GM19193 (cell line): Measurements from ENCODE around the gene EVA1B.
A peak's percentile ranks its signal among the peaks of the same experiment; 100 is the strongest.

Source experiments
- POLR2A ChIP-seq: IDR thresholded peaks from 4 replicates; pipeline ENCODE4 v1.6.1; 2011; ENCODE audit not compliant: insufficient read depth, insufficient read length; ENCODE audit errors: extremely low read depth

Gene EVA1B

GRCh38 chr1:36306902-36307456 is 16.5 kb downstream of the EVA1B start:
- TF ChIP-seq POLR2A = peak; percentile 91

GRCh38 chr1:36306210-36306901 is 17.1 kb downstream of the EVA1B start, which contains the start of gene SH3D21:
SH3D21 (plus strand) TSS chr1:36306368; CDS start chr1:36306421, 53 bp downstream.
- no peak for TF ChIP-seq POLR2A

- no peak for TF ChIP-seq POLR2A
These were observed 17.6 kb downstream of the EVA1B start for GRCh38 chr1:36305915-36306209.

GRCh38 chr1:36304970-36305914 is 18.2 kb downstream of the EVA1B start:
- no peak for TF ChIP-seq POLR2A

GRCh38 chr1:36304521-36304920 is 18.9 kb downstream of the EVA1B start:
- TF ChIP-seq POLR2A = no peak

GRCh38 chr1:36303650-36304360 is 19.6 kb downstream of the EVA1B start:
- TF ChIP-seq POLR2A = no peak

GRCh38 chr1:36303244-36303643 is 20.2 kb downstream of the EVA1B start:
- TF ChIP-seq POLR2A = no peak

- TF ChIP-seq POLR2A = no peak
These were observed 22.2 kb downstream of the EVA1B start for GRCh38 chr1:36301220-36301619.

- TF ChIP-seq POLR2A = no peak
These were observed 22.9 kb downstream of the EVA1B start for GRCh38 chr1:36300526-36300925.

GRCh38 chr1:36298640-36299039 is 24.8 kb downstream of the EVA1B start:
- TF ChIP-seq POLR2A = no peak

GRCh38 chr1:36297062-36297461 is 26.4 kb downstream of the EVA1B start:
- no peak for TF ChIP-seq POLR2A

- no peak for TF ChIP-seq POLR2A
These were observed 28.1 kb downstream of the EVA1B start for GRCh38 chr1:36295390-36295789.

GRCh38 chr1:36287595-36287994 is 35.9 kb downstream of the EVA1B start:
- TF ChIP-seq POLR2A = no peak

- TF ChIP-seq POLR2A = no peak
These were observed 36.6 kb downstream of the EVA1B start for GRCh38 chr1:36286802-36287201.

GRCh38 chr1:36285443-36286101 is 37.9 kb downstream of the EVA1B start:
- TF ChIP-seq POLR2A = no peak

GRCh38 chr1:36284517-36284916 is 38.9 kb downstream of the EVA1B start:
- no peak for TF ChIP-seq POLR2A
